Measurements from ENCODE around the gene AHSA1. TPM values are rescaled to one million over a fixed set of nuclear protein-coding genes. Genes with fewer than 3 reads are reported as not detected.

Gene AHSA1
- total and polyA plus RNA-seq, 2 experiments from 2014 or later = 126 to 127 TPM

GRCh38 chr14:77426396-77426795 lies 31.5 kb upstream of the AHSA1 start:
- H3K4me1 ChIP-seq (ENCODE audit: insufficient read depth) = no peaks in the 10 kb centered on the region
- H3K79me2 ChIP-seq = no peaks in the 10 kb centered on the region
- no peaks in the 10 kb centered on the region for H3K36me3 ChIP-seq (replicated peaks; ENCODE audit: insufficient read depth, low read depth)
- DNase-seq (ENCODE audit: low spot score) = no peak
- no peaks in the 10 kb centered on the region for H3K27me3 ChIP-seq
- no peaks in the 10 kb centered on the region for H4K20me1 ChIP-seq (ENCODE audit: insufficient read depth, poor library complexity, severe bottlenecking)
- 100% methylated on average over 3 of the region's 3 CpGs for WGBS (ENCODE audit: low lambda C conversion rate, missing lambda C conversion rate)
- no peak overlapping the region for H3K4me3 ChIP-seq
- no peak overlapping the region for H3K4me2 ChIP-seq
- H3K27ac ChIP-seq = no peak overlapping the region
- H3K9me2 ChIP-seq (replicated peaks; ENCODE audit: insufficient read depth) = no peaks in the 10 kb centered on the region
- peaks cover under 1% of the 10 kb centered on the region for H3K9me3 ChIP-seq (ENCODE audit: low read depth)
- H2AFZ ChIP-seq = no peak overlapping the region
- TF ChIP-seq CTCF (IDR thresholded peaks at IDR 0.05; ENCODE audit: poor library complexity) (no peak), EZH2phosphoT487 (IDR thresholded peaks at IDR 0.05; ENCODE audit: low read depth, severe bottlenecking, unreplicated experiment) (no peak), EZH2 (IDR thresholded peaks at IDR 0.05; ENCODE audit: borderline replicate concordance) (no peak)

GRCh38 chr14:77436042-77436441 lies 21.9 kb upstream of the AHSA1 start:
- Histone ChIP-seq H3K4me3 (no peak overlapping the region), H3K4me2 (no peak overlapping the region), H2AFZ (no peak overlapping the region), H3K27ac (no peak overlapping the region), H3K9me2 (replicated peaks; ENCODE audit: insufficient read depth) (no peaks in the 10 kb centered on the region), H3K4me1 (ENCODE audit: insufficient read depth) (no peaks in the 10 kb centered on the region), H3K9me3 (ENCODE audit: low read depth) (no peaks in the 10 kb centered on the region), H3K36me3 (replicated peaks; ENCODE audit: insufficient read depth, low read depth) (peaks cover 4% of the 10 kb centered on the region), H3K79me2 (no peaks in the 10 kb centered on the region), H4K20me1 (ENCODE audit: insufficient read depth, poor library complexity, severe bottlenecking) (no peaks in the 10 kb centered on the region), H3K27me3 (no peaks in the 10 kb centered on the region)
- WGBS (ENCODE audit: low lambda C conversion rate, missing lambda C conversion rate) = 95% methylated on average over 3 of the region's 3 CpGs
- DNase-seq (ENCODE audit: low spot score) = no peak
- TF ChIP-seq EZH2 (IDR thresholded peaks at IDR 0.05; ENCODE audit: borderline replicate concordance) (no peak), EZH2phosphoT487 (IDR thresholded peaks at IDR 0.05; ENCODE audit: low read depth, severe bottlenecking, unreplicated experiment) (no peak), CTCF (IDR thresholded peaks at IDR 0.05; ENCODE audit: poor library complexity) (no peak)

- no peaks in the 10 kb centered on the region for H3K9me2 ChIP-seq (replicated peaks; ENCODE audit: insufficient read depth)
- H3K4me1 ChIP-seq (ENCODE audit: insufficient read depth) = no peaks in the 10 kb centered on the region
- no peak overlapping the region for H3K4me2 ChIP-seq
- WGBS (ENCODE audit: low lambda C conversion rate, missing lambda C conversion rate) = 100% methylated on average over 1 of the region's 1 CpG
- no peak overlapping the region for H3K4me3 ChIP-seq
- no peak overlapping the region for H2AFZ ChIP-seq
- no peaks in the 10 kb centered on the region for H3K9me3 ChIP-seq (ENCODE audit: low read depth)
- TF ChIP-seq CTCF (IDR thresholded peaks at IDR 0.05; ENCODE audit: poor library complexity) = no peak
- H4K20me1 ChIP-seq (ENCODE audit: insufficient read depth, poor library complexity, severe bottlenecking) = no peaks in the 10 kb centered on the region
- peaks cover 4% of the 10 kb centered on the region for H3K36me3 ChIP-seq (replicated peaks; ENCODE audit: insufficient read depth, low read depth)
- H3K79me2 ChIP-seq = no peaks in the 10 kb centered on the region
- no peak overlapping the region for H3K27ac ChIP-seq
- H3K27me3 ChIP-seq = no peaks in the 10 kb centered on the region
- no peak for DNase-seq (ENCODE audit: low spot score)
Observed at GRCh38 chr14:77438596-77438995, 19.3 kb upstream of the AHSA1 start.

GRCh38 chr14:77439861-77440260 lies 18.0 kb upstream of the AHSA1 start:
- no peak for DNase-seq (ENCODE audit: low spot score)
- H3K79me2 ChIP-seq = no peaks in the 10 kb centered on the region
- no peak overlapping the region for H3K4me2 ChIP-seq
- H4K20me1 ChIP-seq (ENCODE audit: insufficient read depth, poor library complexity, severe bottlenecking) = no peaks in the 10 kb centered on the region
- WGBS (ENCODE audit: low lambda C conversion rate, missing lambda C conversion rate) = 97% methylated on average over 4 of the region's 4 CpGs
- no peak overlapping the region for H3K27ac ChIP-seq
- peaks cover 4% of the 10 kb centered on the region for H3K36me3 ChIP-seq (replicated peaks; ENCODE audit: insufficient read depth, low read depth)
- TF ChIP-seq EZH2phosphoT487 (IDR thresholded peaks at IDR 0.05; ENCODE audit: low read depth, severe bottlenecking, unreplicated experiment) (no peak), CTCF (IDR thresholded peaks at IDR 0.05; ENCODE audit: poor library complexity) (no peak), EZH2 (IDR thresholded peaks at IDR 0.05; ENCODE audit: borderline replicate concordance) (no peak)
- H2AFZ ChIP-seq = no peak overlapping the region
- H3K9me3 ChIP-seq (ENCODE audit: low read depth) = no peaks in the 10 kb centered on the region
- H3K4me3 ChIP-seq = no peak overlapping the region
- H3K9me2 ChIP-seq (replicated peaks; ENCODE audit: insufficient read depth) = no peaks in the 10 kb centered on the region
- no peaks in the 10 kb centered on the region for H3K4me1 ChIP-seq (ENCODE audit: insufficient read depth)
- no peaks in the 10 kb centered on the region for H3K27me3 ChIP-seq
